ENCODE measurements around the gene NR4A1. TPM values are rescaled to one million over a fixed set of nuclear protein-coding genes. Genes with fewer than 3 reads are reported as not detected.

Gene NR4A1
- total RNA-seq, 1 donor from 2014 or later: 55.5 TPM

- H3K27ac ChIP-seq (replicated peaks): no peak overlapping the region
- no peak for DNase-seq
- peaks cover 85% of the 10 kb centered on the region for H3K27me3 ChIP-seq (ENCODE audit: low read depth)
- no peaks in the 10 kb centered on the region for H3K9me3 ChIP-seq (replicated peaks)
- TF ChIP-seq CTCF (IDR thresholded peaks at IDR 0.05; ENCODE audit: borderline replicate concordance): no peak
- H3K36me3 ChIP-seq: no peaks in the 10 kb centered on the region
- no peaks in the 10 kb centered on the region for H3K4me1 ChIP-seq
- intact Hi-C loops (cut with micrococcal nuclease): no loop called here
- H3K4me3 ChIP-seq: no peak overlapping the region
These were observed 39.0 kb downstream of the NR4A1 start for GRCh38 chr12:52090291-52090690.

GRCh38 chr12:52091061-52091460, 39.8 kb downstream of the NR4A1 start:
- Histone ChIP-seq H3K4me1 (no peaks in the 10 kb centered on the region), H3K4me3 (no peak overlapping the region), H3K27me3 (ENCODE audit: low read depth) (peaks cover 85% of the 10 kb centered on the region), H3K36me3 (no peaks in the 10 kb centered on the region), H3K9me3 (replicated peaks) (no peaks in the 10 kb centered on the region), H3K27ac (replicated peaks) (no peak overlapping the region)
- no peak for DNase-seq
- intact Hi-C loops (cut with micrococcal nuclease): no loop called here
- no peak for TF ChIP-seq CTCF (IDR thresholded peaks at IDR 0.05; ENCODE audit: borderline replicate concordance)

- Histone ChIP-seq H3K27me3 (ENCODE audit: low read depth) (peaks cover 85% of the 10 kb centered on the region), H3K4me3 (no peak overlapping the region), H3K9me3 (replicated peaks) (no peaks in the 10 kb centered on the region), H3K36me3 (no peaks in the 10 kb centered on the region), H3K27ac (replicated peaks) (no peak overlapping the region), H3K4me1 (no peaks in the 10 kb centered on the region)
- TF ChIP-seq CTCF (IDR thresholded peaks at IDR 0.05; ENCODE audit: borderline replicate concordance): no peak
- no peak for DNase-seq
- intact Hi-C loops (cut with micrococcal nuclease): no loop called here
These were observed 40.6 kb downstream of the NR4A1 start for GRCh38 chr12:52091869-52092268.

GRCh38 chr12:52093346-52093745, 42.1 kb downstream of the NR4A1 start:
- TF ChIP-seq CTCF (IDR thresholded peaks at IDR 0.05; ENCODE audit: borderline replicate concordance): no peak
- H3K4me1 ChIP-seq: no peaks in the 10 kb centered on the region
- H3K27ac ChIP-seq (replicated peaks): no peak overlapping the region
- no peaks in the 10 kb centered on the region for H3K9me3 ChIP-seq (replicated peaks)
- intact Hi-C loops (cut with micrococcal nuclease): no loop called here
- peaks cover 81% of the 10 kb centered on the region for H3K27me3 ChIP-seq (ENCODE audit: low read depth)
- no peak overlapping the region for H3K4me3 ChIP-seq
- DNase-seq: no peak
- H3K36me3 ChIP-seq: no peaks in the 10 kb centered on the region

GRCh38 chr12:52096332-52097044, 45.2 kb downstream of the NR4A1 start:
- no peak overlapping the region for H3K27ac ChIP-seq (replicated peaks)
- H3K4me1 ChIP-seq: no peaks in the 10 kb centered on the region
- no peak overlapping the region for H3K4me3 ChIP-seq

More at GRCh38 chr12:52096332-52097044, 45.2 kb downstream of the NR4A1 start:
- H3K9me3 ChIP-seq (replicated peaks): no peaks in the 10 kb centered on the region
- peaks cover 78% of the 10 kb centered on the region for H3K27me3 ChIP-seq (ENCODE audit: low read depth)
- TF ChIP-seq CTCF (IDR thresholded peaks at IDR 0.05; ENCODE audit: borderline replicate concordance): no peak
- intact Hi-C loops (cut with micrococcal nuclease): no loop called here
- no peak for DNase-seq
- no peaks in the 10 kb centered on the region for H3K36me3 ChIP-seq

Measured in left ventricle myocardium inferior (tissue), 1 donor.